SU-DHL-6 (cell line): Measurements from ENCODE around the gene GCN1.

Experiments used
- CTCF ChIP-seq: fragments of 200-600 bp; sonication (generic); IDR thresholded peaks from one replicate; pipeline ENCODE4 v1.5.1; 2017; ENCODE audit warnings: antibody characterized with exemption, mild to moderate bottlenecking, low read length, moderate library complexity; ENCODE audit not compliant: insufficient read depth, poor library complexity, severe bottlenecking
- EZH2phosphoT487 ChIP-seq: fragments of 200-600 bp; sonication (generic), shearing (Covaris generic); conservative IDR thresholded peaks from 2 replicates; pipeline ENCODE4 v1.6.1; 2018; ENCODE audit warnings: mild to moderate bottlenecking, antibody characterized with exemption, low read length, moderate library complexity, mixed read lengths

- no peak for TF ChIP-seq CTCF
- TF ChIP-seq EZH2phosphoT487 = no peak
Measured at GRCh38 chr12:120121766-120122293, 72.7 kb downstream of the GCN1 start.
